Endothelial cell of umbilical vein (primary cell): ENCODE measurements around the gene ZNF423.

Experiments
- EZH2 ChIP-seq: IDR thresholded peaks from 2 replicates; pipeline ENCODE4 v1.6.1; 2012; ENCODE audit warnings: borderline replicate concordance, low read depth, mild to moderate bottlenecking, moderate library complexity, low read length, inconsistent platforms; ENCODE audit not compliant: severe bottlenecking
- POLR2A ChIP-seq: IDR thresholded peaks from 2 replicates; pipeline ENCODE4 v1.6.1; 2012; ENCODE audit warnings: low read depth, mild to moderate bottlenecking, control low read depth, low read length
- POLR2AphosphoS5 ChIP-seq: IDR thresholded peaks from 2 replicates; pipeline ENCODE4 v1.6.1; 2012; ENCODE audit warnings: low read depth, mild to moderate bottlenecking, control low read depth, low read length, moderate library complexity; ENCODE audit not compliant: insufficient read depth
- TF ChIP-seq, protein P1 (sequence below), 2 donors: IDR thresholded peaks; 1 replicate in 1 of 2; 2 replicates in 1 of 2; pipeline ENCODE4 v1.5.1; 2011; ENCODE audit warnings: low read length in 2 of 2, mild to moderate bottlenecking in 2 of 2, moderate library complexity in 2 of 2, control low read depth in 1 of 2, inconsistent platforms in 1 of 2, low read depth in 1 of 2; ENCODE audit not compliant: insufficient read depth in 1 of 2; ENCODE audit errors: extremely low read depth in 1 of 2

DNA sequence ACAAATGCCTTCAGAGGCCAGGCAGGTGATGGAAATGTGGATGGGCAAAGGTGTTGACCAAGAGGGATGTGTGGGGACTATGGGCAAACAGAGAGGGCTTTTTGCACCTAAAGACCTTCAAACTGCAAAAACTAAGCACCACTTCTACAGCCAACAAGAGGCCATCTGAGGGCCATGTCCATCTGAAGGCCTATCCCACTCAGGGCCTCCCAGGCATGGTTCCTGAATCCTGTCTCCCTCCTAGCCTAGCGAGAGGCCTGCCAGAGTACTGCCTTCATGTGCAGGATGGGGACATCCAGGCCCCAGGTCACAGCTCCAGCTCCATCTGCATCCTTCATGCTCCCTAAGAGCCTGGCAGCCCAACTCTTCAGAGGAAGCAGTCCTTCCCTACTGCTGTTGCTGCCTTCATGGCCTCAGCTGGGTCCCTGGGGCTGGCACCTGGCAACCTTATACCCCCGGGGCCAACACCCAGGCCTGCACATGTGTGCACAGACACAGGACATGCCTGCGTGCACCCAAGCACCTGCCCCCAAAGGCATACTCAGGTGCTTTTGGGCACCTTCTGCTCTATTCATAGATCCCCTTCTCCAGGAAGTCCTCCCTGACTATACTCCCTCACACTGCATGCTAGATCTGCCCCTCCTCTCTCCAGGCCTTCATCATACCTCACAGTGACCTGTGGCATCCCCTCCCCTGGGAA, 387.2 kb downstream of the ZNF423 start:
- TF ChIP-seq POLR2A (no peak), POLR2AphosphoS5 (no peak), EZH2 (no peak)
- TF ChIP-seq, protein P1, sequence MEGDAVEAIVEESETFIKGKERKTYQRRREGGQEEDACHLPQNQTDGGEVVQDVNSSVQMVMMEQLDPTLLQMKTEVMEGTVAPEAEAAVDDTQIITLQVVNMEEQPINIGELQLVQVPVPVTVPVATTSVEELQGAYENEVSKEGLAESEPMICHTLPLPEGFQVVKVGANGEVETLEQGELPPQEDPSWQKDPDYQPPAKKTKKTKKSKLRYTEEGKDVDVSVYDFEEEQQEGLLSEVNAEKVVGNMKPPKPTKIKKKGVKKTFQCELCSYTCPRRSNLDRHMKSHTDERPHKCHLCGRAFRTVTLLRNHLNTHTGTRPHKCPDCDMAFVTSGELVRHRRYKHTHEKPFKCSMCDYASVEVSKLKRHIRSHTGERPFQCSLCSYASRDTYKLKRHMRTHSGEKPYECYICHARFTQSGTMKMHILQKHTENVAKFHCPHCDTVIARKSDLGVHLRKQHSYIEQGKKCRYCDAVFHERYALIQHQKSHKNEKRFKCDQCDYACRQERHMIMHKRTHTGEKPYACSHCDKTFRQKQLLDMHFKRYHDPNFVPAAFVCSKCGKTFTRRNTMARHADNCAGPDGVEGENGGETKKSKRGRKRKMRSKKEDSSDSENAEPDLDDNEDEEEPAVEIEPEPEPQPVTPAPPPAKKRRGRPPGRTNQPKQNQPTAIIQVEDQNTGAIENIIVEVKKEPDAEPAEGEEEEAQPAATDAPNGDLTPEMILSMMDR (IDR thresholded peaks at IDR 0.05; ENCODE audit: extremely low read depth in 1 of 2, insufficient read depth in 1 of 2, low read depth in 1 of 2, low read length in 2 of 2) = no peak
